Thoracic aorta endothelial cell (primary cell): ENCODE data around the gene UNCX. TPM values are rescaled to one million over a fixed set of nuclear protein-coding genes. Genes with fewer than 3 reads are reported as not detected.

ENCODE experiments used
- total RNA-seq: library from RNA; depleted of rRNA; stranded (reverse); fragments of >200 nt; gene quantifications from 2 replicates; pipeline ENCODE4 v1.2.3, GENCODE V29; 2012

UNCX gene
- not detected in 2 replicates for total RNA-seq

GRCh38 chr7:1232623-1233332 is at the start of gene UNCX:
UNCX (plus strand) TSS chr7:1232872; CDS start chr7:1233018, 146 bp downstream.

Other genes starting within 250 kb of the UNCX start
- not detected in 2 replicates for gene CYP2W1, start 249.7 kb upstream of the UNCX start, total RNA-seq
- gene GPR146, start 188.3 kb upstream of the UNCX start, total RNA-seq, result 5.9 and 9.1 TPM in 2 replicates
- 1.5 and 2.0 TPM in 2 replicates for gene GPER1, start 144.8 kb upstream of the UNCX start, total RNA-seq
- gene ZFAND2A, start 72.7 kb upstream of the UNCX start, total RNA-seq, result 16.5 and 22.6 TPM in 2 replicates
- 17.3 and 22.9 TPM in 2 replicates for gene MICALL2, start 226.6 kb downstream of the UNCX start, total RNA-seq